GM21528 (cell line): Measurements from ENCODE around the gene METRN.
A peak's percentile ranks its signal among the peaks of the same experiment; 100 is the strongest.

Source experiments
- ATAC-seq: cut with Tn5 transposase; IDR thresholded peaks from one replicate; pipeline ENCODE4 v1.9.1; 2021; ENCODE audit warnings: mild to moderate bottlenecking, moderate library complexity; ENCODE audit not compliant: unreplicated experiment, low FRiP score

METRN gene

DNA sequence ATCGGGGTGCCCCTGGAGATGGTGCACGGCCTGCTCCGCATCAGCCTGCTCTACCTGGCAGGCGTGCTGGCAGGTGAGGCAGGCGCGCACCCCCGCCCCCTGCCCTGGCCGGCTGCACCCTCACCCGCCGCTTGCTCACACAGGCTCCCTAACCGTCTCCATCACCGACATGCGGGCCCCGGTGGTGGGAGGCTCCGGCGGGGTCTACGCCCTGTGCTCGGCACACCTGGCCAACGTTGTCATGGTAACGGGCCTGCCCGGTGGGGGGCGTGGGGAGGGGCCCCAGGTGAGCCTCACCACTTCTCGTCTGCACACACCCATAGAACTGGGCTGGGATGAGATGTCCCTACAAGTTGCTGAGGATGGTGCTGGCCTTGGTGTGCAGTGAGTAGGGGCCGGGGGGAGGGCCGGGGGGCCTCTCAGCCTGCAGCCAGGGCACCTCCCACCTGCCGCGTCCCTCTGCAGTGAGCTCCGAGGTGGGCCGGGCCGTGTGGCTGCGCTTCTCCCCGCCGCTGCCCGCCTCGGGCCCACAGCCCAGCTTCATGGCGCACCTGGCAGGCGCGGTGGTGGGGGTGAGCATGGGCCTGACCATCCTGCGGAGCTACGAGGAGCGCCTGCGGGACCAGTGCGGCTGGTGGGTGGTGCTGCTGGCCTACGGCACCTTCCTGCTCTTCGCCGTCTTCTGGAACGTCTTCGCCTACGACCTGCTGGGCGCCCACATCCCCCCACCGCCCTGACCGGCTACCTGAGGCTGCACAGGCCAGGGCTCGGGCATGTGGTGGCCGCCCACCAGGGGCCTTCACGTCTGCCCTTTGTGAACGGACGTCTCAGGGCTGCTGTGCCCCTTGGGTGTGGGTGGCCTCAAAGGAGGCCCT lies 37.4 kb upstream of the METRN start:
- no peak for ATAC-seq

DNA sequence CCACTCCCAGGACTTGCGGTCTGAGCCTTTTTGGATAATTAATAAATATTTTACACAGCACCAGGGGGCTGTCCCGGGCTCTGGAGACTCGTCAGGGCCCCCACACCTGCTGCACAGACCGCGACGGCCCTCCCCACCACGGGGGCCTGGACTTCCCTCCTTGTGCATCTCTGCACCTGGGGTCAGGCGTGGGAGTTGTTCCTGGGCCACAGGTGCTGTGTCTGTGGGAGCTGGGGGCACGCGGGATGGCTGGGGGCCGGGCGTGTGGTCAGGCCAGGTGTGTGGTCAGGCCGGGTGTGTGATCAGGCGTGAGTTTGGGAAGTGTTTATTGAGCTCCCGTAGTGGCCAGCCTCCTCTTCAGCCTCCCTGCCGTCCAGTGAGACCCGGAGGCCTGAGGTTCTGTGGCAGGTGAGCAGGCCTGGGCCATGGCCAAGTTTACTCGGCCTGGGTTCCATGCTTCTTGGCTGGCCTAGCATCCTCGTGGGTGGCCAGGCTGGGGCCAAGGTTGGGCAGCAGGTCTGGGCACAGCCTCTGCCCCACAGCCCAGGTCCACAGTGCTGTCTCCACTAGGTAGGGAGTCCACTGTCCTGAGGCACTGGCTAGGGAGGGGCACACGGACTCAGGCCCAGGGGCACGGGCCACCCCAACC lies 36.6 kb upstream of the METRN start:
- no peak for ATAC-seq

GRCh38 chr16:678858-679813 lies 35.8 kb upstream of the METRN start:
- no peak for ATAC-seq

GRCh38 chr16:679814-680624 lies 34.9 kb upstream of the METRN start, which contains the start of gene STUB1:
STUB1 (plus strand) TSS chr16:680410; CDS start chr16:680526, 116 bp downstream.
- ATAC-seq, result no peak

GRCh38 chr16:680625-680945 lies 34.3 kb upstream of the METRN start:
- no peak for ATAC-seq

GRCh38 chr16:680967-681745 lies 33.8 kb upstream of the METRN start:
- no peak for ATAC-seq

GRCh38 chr16:681746-682427 lies 33.0 kb upstream of the METRN start:
- ATAC-seq, result no peak

DNA sequence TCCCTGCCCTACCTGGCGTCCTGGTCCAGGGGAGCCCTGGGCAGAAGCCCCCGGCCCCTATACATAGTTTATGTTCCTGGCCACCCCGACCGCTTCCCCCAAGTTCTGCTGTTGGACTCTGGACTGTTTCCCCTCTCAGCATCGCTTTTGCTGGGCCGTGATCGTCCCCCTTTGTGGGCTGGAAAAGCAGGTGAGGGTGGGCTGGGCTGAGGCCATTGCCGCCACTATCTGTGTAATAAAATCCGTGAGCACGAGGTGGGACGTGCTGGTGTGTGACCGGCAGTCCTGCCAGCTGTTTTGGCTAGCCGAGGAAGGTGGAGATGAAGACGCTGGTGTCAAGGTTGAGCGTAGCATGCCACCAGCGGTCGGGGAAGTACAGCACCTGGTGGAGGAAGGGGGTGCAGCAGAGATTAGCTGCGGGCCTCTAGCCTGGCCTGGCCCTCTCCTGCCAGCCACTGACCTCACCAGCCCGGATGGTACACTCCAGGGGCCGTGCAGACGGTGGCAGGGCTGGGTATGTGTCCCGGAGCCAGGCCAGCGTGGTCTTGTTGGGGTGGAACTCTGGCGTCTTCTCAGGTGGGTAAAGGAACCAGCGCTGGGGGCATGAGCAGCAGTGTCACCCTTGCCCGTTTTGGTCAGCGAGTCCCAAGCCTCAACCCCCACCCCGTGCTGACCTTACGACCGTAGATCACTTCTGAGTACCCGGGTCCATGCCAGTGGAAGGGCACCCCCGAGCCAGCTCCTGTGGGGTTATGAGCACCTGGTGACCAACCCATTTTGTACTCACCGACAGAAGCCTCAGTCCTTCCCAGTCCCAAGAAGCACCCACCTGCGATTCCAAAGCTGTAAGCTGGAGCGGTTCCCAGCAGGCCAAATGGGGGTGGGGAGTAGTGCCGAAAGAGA lies 32.2 kb upstream of the METRN start:
- no peak for ATAC-seq

DNA sequence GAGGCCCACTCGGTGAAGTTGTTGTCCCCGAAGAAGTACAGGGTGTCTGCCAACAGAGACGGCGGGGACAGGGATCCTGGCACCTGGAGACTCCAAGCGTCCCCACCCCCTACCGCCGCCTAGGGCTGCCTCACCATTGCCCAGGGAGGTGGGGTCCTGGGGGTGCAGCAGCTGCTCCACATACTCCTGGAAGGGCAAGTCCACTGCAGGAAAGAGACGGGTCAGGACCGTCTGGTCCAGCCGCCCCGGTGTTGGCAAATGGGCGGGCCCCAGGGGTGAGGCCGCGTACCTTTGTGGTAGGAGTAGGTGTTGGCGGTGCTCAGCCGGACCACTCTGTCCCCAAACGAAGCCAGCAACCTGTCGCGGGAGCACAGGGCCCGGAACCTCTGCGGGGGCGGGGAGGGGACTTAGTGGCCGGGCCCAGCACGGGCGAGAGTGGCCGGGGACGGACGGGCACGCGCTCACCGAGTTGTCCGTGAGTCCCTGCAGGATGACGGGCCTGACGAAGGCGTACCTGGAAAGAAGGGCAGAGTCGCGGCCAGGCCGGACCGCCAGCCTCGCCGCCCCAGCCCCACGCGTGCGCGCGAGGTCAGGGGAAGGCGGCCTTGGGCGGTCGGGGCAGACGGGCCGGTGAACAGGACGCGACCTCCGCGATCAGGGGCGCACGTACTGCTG lies 31.4 kb upstream of the METRN start:
- ATAC-seq, result peak; percentile 2

DNA sequence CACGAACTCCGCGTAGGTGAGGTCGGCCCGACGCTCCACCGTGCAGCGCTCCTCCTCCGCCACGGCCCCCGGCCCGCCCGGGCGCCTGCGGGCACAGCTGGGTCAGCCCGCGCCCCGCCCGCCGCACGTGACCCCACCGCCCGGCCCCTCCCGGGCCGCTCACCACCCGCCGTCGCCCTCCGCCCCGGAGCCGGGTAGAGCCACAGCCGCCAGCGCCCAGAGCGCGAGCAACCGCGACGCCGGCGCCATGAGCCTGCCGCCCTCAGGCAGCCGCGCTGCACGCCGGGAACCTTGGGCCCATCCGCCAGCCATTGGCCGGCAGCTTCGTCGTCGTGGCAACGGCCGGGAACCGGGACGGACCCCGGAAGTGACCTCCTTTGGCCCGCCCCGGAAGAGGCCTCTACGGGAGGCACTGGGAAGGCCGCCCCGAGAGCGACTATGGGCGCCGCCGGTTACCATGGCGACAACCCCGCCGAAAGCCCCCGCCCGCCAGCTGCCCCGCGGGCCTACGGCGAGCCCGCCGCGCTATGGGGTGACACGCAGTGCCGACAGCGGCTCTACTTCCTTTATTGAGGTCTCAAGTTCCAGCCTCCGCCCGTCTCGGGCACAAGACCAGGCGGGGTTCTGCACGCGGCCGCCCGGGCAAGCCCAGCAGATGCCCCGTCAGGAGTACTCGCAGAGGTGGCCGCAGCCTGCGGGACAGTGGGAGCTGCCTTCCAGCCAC lies 30.7 kb upstream of the METRN start, which contains the start of gene JMJD8:
JMJD8 (minus strand) TSS at position 264 of the 724 bp plus-strand sequence; CDS start at position 249, 15 bp downstream.
- peak; percentile 50 for ATAC-seq

GRCh38 chr16:684961-685696 lies 29.8 kb upstream of the METRN start:
- no peak for ATAC-seq

GRCh38 chr16:685967-686366 lies 29.0 kb upstream of the METRN start:
- no peak for ATAC-seq

- ATAC-seq, result no peak
These were observed 28.3 kb upstream of the METRN start for GRCh38 chr16:686459-687260.

DNA sequence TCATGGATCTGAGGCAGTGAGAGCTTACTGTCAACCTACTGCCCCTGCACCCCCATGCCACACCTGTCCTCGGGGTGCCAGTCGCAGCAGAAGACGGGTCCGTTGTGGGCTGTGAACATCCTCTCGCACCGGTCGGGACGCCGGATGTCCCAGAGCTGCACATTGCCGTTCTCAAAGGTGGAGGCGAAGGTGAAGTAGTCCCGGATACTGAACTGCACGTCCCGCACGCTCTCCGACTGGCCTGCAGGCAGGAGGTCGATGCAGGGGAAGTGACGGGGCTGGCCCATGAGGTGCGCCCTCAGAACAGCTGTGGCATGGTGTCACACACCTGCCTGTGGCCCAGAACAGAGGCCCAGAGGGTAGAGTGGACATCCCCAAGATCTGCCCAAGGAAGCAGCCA lies 27.4 kb upstream of the METRN start:
- no peak for ATAC-seq
